Adrenal gland (tissue), 12 donors: Measurements from ENCODE around the gene NOP9. TPM values are rescaled to one million over a fixed set of nuclear protein-coding genes. Genes with fewer than 3 reads are reported as not detected.

Source experiments
- DNase-seq, 7 donors: peaks; one replicate each; pipeline ENCODE4 v3.0.0-alpha.2; 2019 to 2020
- H3K27ac ChIP-seq, 5 donors: fragments of 200-600 bp; sonication (generic) in 4 of 5; 1 replicate in 3 of 5; 2 replicates in 2 of 5; pipeline versions ENCODE4 v1.5.1 to v1.8.0; 2016 to 2020; ENCODE audit warnings: mild to moderate bottlenecking in 1 of 5
- H3K27me3 ChIP-seq: fragments of 200-600 bp; 2 replicates; pipeline ENCODE4 v1.8.0; 2021
- H3K36me3 ChIP-seq, 2 donors: fragments of 200-600 bp; replicated peaks in 1 of 2; 1 replicate in 1 of 2; 2 replicates in 1 of 2; pipeline versions ENCODE4 v1.5.1 to v1.8.0; 2018 to 2022
- H3K4me1 ChIP-seq, 2 donors: fragments of 200-600 bp; replicated peaks in 1 of 2; 1 replicate in 1 of 2; 2 replicates in 1 of 2; pipeline versions ENCODE4 v1.5.1 to v1.8.0; 2018 to 2021
- H3K4me3 ChIP-seq, 4 donors: fragments of 200-600 bp; sonication (generic) in 3 of 4; one replicate each; pipeline ENCODE4 v1.5.1; 2016 to 2018
- H3K9me3 ChIP-seq, 3 donors: fragments of 200-600 bp; sonication (generic) in 1 of 3; replicated peaks in 1 of 3; 1 replicate in 2 of 3; 2 replicates in 1 of 3; pipeline versions ENCODE4 v1.5.1 to v1.8.0; 2016 to 2021
- POLR2A ChIP-seq, 2 donors: fragments of 450-650 bp; IDR thresholded peaks; one replicate each; pipeline ENCODE4 v1.6.1; 2017; ENCODE audit warnings: antibody characterized with exemption in 2 of 2, mild to moderate bottlenecking in 2 of 2, moderate library complexity in 1 of 2
- WGBS, 4 donors: extraction: QIAGEN DNeasy Blood & Tissue Kit in 2 of 4; methylation state at CpG; one replicate each; pipeline versions ENCODE4 v1.1.5 to v1.1.7; 2013 to 2017; 5-methylcytosine and 5-hydroxymethylcytosine counted together
- intact Hi-C, 2 donors: fragments of 100-400 bp; cut with DNase I; formaldehyde crosslinking; loops; one replicate each; pipeline versions ENCODE4 v1.14.1 to v1.15.0; 2022 to 2023
- polyA plus RNA-seq, 3 donors: library from polyadenylated mRNA; stranded (reverse); fragments of 200-250 nt in 2 of 3; fragments of 350-450 nt in 1 of 3; fragmentation: Illumina TruSeq in 1 of 3; extraction: RNeasy Lipid Tissue Mini Kit (QIAGEN cat#74804) in 1 of 3; gene quantifications; one replicate each; pipeline ENCODE4 v1.2.3, GENCODE V29; 2013 to 2014
- total RNA-seq, 9 donors: library from RNA; depleted of rRNA in 4 of 9; stranded (reverse); fragments of >200 nt in 4 of 9; fragments of 120-200 nt in 1 of 9; fragmentation: NEBNext Ultra II Directional in 1 of 9; extraction: Animal tissue kit (Norgen Biotek cat#: 25700) in 1 of 9; gene quantifications; one replicate each; pipeline versions ENCODE4 v1.1.0 to v1.2.4, GENCODE V29; 2013 to 2023
- TF ChIP-seq, protein P1 (sequence below), 6 experiments: fragments of 450-650 bp in 4 of 6; fragments of 200-600 bp in 2 of 6; sonication (generic) in 1 of 6; IDR thresholded peaks; 1 replicate in 5 of 6; 2 replicates in 1 of 6; pipeline versions ENCODE4 v1.5.1 to v1.8.0; 2016 to 2021; ENCODE audit warnings: antibody characterized with exemption in 6 of 6, mild to moderate bottlenecking in 2 of 6, moderate library complexity in 1 of 6
- donor health status: healthy with polysubstance abuse.
- donor health status: Bipolar disorder and iron deficiency.
- donor health status: DM: yes; HTN: yes; CAD: no.
- donor health status: DM: no; HTN: no; CAD: no.
- donor health status: DM: no; HTN: no; CAD: no.
- donor health status: DM: yes; HTN: yes; CAD: no.

The NOP9 gene
- total and polyA plus RNA-seq, 12 donors, result 9.1 to 28.2 (median 18.2) TPM

DNA sequence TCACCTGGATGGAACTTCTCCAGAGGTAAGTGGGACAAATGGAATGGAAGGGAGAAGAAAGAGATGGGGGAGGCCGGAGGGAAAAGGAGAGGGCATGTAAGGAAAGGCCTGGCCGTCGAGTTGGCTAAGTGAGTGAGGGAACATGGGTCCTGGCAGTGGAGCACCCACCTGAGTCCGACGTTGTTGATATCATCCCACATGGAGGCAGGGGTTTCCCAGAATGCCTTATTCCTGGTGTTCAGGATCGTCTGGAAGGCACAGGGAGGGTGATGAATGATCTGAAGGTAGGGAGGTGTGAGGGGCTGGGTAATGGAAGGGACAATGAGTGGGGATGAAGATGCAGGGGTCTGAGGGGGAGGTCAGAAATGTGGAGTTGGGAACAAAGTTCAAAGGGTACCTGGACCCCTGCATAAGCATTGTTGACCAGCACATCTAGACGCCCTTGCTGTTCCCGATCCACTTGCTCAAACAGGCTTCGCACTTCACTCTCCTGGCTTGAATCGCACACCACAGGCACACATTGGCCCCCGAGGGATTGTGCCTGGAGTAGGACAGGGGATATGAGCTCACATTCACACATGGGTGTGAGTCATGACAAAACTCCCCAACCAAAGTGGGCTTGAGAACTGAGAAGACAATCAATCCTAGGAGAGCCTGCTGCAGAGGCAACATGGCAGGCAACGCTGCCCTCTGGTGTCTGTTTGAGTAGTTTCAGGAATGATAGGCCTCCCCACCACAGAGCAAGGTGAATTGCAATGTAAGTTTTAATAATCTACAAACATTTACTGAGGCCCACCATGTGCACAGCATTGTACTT is 3.1 kb upstream of the NOP9 start:
- Histone ChIP-seq H3K27me3 (no peaks in the 10 kb centered on the region), H3K9me3 (no peaks in the 10 kb centered on the region), H3K36me3 (peaks cover 0 to 27% of the 10 kb centered on the region in 2 donors), H3K4me3 (no peak overlapping the region), H3K27ac (peak overlapping the region in 1 of 5 donors; percentile 59), H3K4me1 (peaks cover 19 to 31% of the 10 kb centered on the region in 2 donors)
- TF ChIP-seq, protein P1, sequence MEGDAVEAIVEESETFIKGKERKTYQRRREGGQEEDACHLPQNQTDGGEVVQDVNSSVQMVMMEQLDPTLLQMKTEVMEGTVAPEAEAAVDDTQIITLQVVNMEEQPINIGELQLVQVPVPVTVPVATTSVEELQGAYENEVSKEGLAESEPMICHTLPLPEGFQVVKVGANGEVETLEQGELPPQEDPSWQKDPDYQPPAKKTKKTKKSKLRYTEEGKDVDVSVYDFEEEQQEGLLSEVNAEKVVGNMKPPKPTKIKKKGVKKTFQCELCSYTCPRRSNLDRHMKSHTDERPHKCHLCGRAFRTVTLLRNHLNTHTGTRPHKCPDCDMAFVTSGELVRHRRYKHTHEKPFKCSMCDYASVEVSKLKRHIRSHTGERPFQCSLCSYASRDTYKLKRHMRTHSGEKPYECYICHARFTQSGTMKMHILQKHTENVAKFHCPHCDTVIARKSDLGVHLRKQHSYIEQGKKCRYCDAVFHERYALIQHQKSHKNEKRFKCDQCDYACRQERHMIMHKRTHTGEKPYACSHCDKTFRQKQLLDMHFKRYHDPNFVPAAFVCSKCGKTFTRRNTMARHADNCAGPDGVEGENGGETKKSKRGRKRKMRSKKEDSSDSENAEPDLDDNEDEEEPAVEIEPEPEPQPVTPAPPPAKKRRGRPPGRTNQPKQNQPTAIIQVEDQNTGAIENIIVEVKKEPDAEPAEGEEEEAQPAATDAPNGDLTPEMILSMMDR (IDR thresholded peaks at IDR 0.05), result peak; percentile 58 to 81 (median 74)
- no peak for TF ChIP-seq POLR2A (IDR thresholded peaks at IDR 0.05)
- intact Hi-C loops, result loop anchor here (1.0 to 10.0 kb wide), 2 partner anchors 53 to 242 kb away; partner anchors contain the start of gene CARMIL3 (in 1 of the 2)
- WGBS, 4 donors, result 59 to 64% (median 63%) methylated on average over 11 to 12 of the region's 12 CpGs
- DNase-seq, result peak; percentile 52 to 88 (median 73)

DNA sequence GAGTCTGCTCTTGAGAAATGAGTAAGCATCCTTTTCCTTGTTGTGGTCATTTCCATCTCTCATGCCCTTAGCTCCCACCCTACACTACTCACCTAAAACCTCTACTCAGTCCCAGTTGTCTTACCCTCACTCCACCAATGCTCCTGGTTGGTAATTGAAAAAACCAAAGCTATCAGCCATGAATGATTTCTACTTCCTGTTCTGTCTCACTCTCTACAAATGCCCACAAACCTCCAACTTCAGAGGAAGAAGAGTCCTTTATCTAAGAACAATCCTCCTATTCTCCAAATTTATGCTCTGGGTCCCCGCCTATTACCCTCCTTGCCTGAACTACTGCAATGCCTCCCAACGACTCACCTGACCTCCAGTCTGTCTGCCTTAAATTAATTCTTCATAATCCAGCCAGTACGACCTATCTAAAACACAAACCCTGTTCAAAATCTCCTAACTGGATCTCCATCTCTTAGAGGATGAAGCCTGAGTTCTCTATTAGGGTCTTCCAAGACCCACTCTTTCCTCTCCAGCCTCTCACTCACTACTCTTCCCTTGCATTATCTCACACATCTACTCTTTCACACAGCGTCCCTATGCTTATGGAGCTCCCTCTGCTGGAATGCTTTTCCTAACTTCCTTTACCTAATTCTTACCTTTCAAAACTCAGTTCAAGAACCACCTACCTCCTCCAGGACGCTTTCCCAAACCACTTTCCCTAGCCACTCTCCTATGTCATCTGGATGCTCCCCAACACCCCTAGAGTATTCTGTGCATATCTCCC is 2.3 kb upstream of the NOP9 start:
- H3K4me3 ChIP-seq, result no peak overlapping the region
- intact Hi-C loops, result loop anchor here in 1 of 2 donors (10.0 kb wide), 1 partner anchor 243 kb away; the partner anchor contains the start of gene CARMIL3
- TF ChIP-seq, protein P1 (IDR thresholded peaks at IDR 0.05), result peak in 4 of 6 experiments; percentile 10 to 55 (median 28)
- no peak for TF ChIP-seq POLR2A (IDR thresholded peaks at IDR 0.05)
- DNase-seq, result no peak
- peaks cover 19 to 31% of the 10 kb centered on the region in 2 donors for H3K4me1 ChIP-seq
- 34 to 43% (median 39%) methylated on average over 5 of the region's 5 CpGs for WGBS, 4 donors
- peaks cover 0 to 27% of the 10 kb centered on the region in 2 donors for H3K36me3 ChIP-seq
- no peak overlapping the region for H3K27ac ChIP-seq
- H3K9me3 ChIP-seq, result no peaks in the 10 kb centered on the region
- no peaks in the 10 kb centered on the region for H3K27me3 ChIP-seq

GRCh38 chr14:24298892-24299254 is 777 bp upstream of the NOP9 start:
- Histone ChIP-seq H3K4me3 (peak overlapping the region in 2 of 4 donors; percentile 77 to 84), H3K9me3 (no peaks in the 10 kb centered on the region), H3K27me3 (no peaks in the 10 kb centered on the region), H3K4me1 (peaks cover 19 to 31% of the 10 kb centered on the region in 2 donors), H3K27ac (peak overlapping the region in 4 of 5 donors; percentile 28 to 87 (median 82)), H3K36me3 (peaks cover 0 to 37% of the 10 kb centered on the region in 2 donors)
- DNase-seq, result peak in 4 of 7 donors; percentile 45 to 60 (median 52)
- WGBS, 4 donors, result 38 to 57% (median 49%) methylated on average over 7 of the region's 7 CpGs
- TF ChIP-seq, protein P1 (IDR thresholded peaks at IDR 0.05), result no peak
- TF ChIP-seq POLR2A (IDR thresholded peaks at IDR 0.05), result no peak
- intact Hi-C loops, result loop anchor here in 1 of 2 donors (10.0 kb wide), 1 partner anchor 244 kb away; the partner anchor contains the start of gene CARMIL3
